NT2/D1 (cell line): ENCODE results near the gene CAD.

Experiments used
- DNase-seq: peaks from one replicate; pipeline ENCODE4 v3.0.0-alpha.2; 2011; ENCODE audit warnings: low read depth, low spot score
- H3K27me3 ChIP-seq: 2 replicates; pipeline ENCODE4 v1.6.0; 2011; ENCODE audit warnings: mild to moderate bottlenecking; ENCODE audit not compliant: insufficient read length, insufficient read depth
- H3K36me3 ChIP-seq: 2 replicates; pipeline ENCODE4 v1.6.1; 2011; ENCODE audit warnings: mild to moderate bottlenecking, low read length, mixed read lengths; ENCODE audit not compliant: insufficient read depth, insufficient read length
- H3K4me1 ChIP-seq: 2 replicates; pipeline ENCODE4 v1.5.1; 2011; ENCODE audit not compliant: insufficient read depth, insufficient read length
- H3K4me3 ChIP-seq: 2 replicates; pipeline ENCODE4 v1.5.1; 2011; ENCODE audit warnings: low read depth; ENCODE audit not compliant: insufficient read length
- H3K9ac ChIP-seq: 2 replicates; pipeline ENCODE4 v1.6.0; 2011; ENCODE audit warnings: low read depth; ENCODE audit not compliant: insufficient read length
- H3K9me3 ChIP-seq: 2 replicates; pipeline ENCODE4 v1.5.1; 2011; ENCODE audit warnings: mild to moderate bottlenecking, low read length; ENCODE audit not compliant: insufficient read depth
- SUZ12 ChIP-seq: IDR thresholded peaks from 2 replicates; pipeline ENCODE4 v1.6.1; 2011; ENCODE audit not compliant: insufficient read length, insufficient read depth; ENCODE audit errors: extremely low read depth
- YY1 ChIP-seq: IDR thresholded peaks from 2 replicates; pipeline ENCODE4 v1.6.1; 2011; ENCODE audit not compliant: insufficient read length, insufficient read depth
- ZNF274 ChIP-seq: IDR thresholded peaks from 2 replicates; pipeline ENCODE4 v1.6.1; 2011; ENCODE audit warnings: mild to moderate bottlenecking, low read depth, low read length

Gene CAD

GRCh38 chr2:27218614-27219013, 1.4 kb downstream of the CAD start:
- H3K4me1 ChIP-seq, result no peaks in the 10 kb centered on the region
- H3K4me3 ChIP-seq, result peak overlapping the region; percentile 82
- H3K9me3 ChIP-seq, result no peaks in the 10 kb centered on the region
- TF ChIP-seq SUZ12 (no peak), YY1 (no peak), ZNF274 (no peak)
- no peaks in the 10 kb centered on the region for H3K27me3 ChIP-seq
- H3K9ac ChIP-seq, result peak overlapping the region; percentile 97
- DNase-seq, result no peak
- H3K36me3 ChIP-seq, result peaks cover 82% of the 10 kb centered on the region

- no peaks in the 10 kb centered on the region for H3K9me3 ChIP-seq
- H3K4me1 ChIP-seq, result no peaks in the 10 kb centered on the region
- no peak overlapping the region for H3K4me3 ChIP-seq
- no peak for DNase-seq
- H3K9ac ChIP-seq, result no peak overlapping the region
- H3K27me3 ChIP-seq, result no peaks in the 10 kb centered on the region
- TF ChIP-seq ZNF274, result no peak
- no peak for TF ChIP-seq YY1
- TF ChIP-seq SUZ12, result no peak
- peaks cover 82% of the 10 kb centered on the region for H3K36me3 ChIP-seq
Observed at GRCh38 chr2:27219091-27219490, 1.9 kb downstream of the CAD start.

- Histone ChIP-seq H3K36me3 (peaks cover 90% of the 10 kb centered on the region), H3K9me3 (no peaks in the 10 kb centered on the region), H3K4me1 (no peaks in the 10 kb centered on the region), H3K9ac (no peak overlapping the region), H3K4me3 (no peak overlapping the region), H3K27me3 (no peaks in the 10 kb centered on the region)
- TF ChIP-seq ZNF274, result no peak
- no peak for TF ChIP-seq YY1
- TF ChIP-seq SUZ12, result no peak
- DNase-seq, result no peak
Observed at GRCh38 chr2:27220091-27220490, 2.9 kb downstream of the CAD start.

- no peak for DNase-seq
- Histone ChIP-seq H3K9ac (no peak overlapping the region), H3K4me3 (no peak overlapping the region), H3K4me1 (no peaks in the 10 kb centered on the region), H3K36me3 (peaks cover 89% of the 10 kb centered on the region), H3K9me3 (no peaks in the 10 kb centered on the region), H3K27me3 (no peaks in the 10 kb centered on the region)
- TF ChIP-seq ZNF274, result no peak
- TF ChIP-seq SUZ12, result no peak
- no peak for TF ChIP-seq YY1
Observed at GRCh38 chr2:27221166-27221565, 4.0 kb downstream of the CAD start.

GRCh38 chr2:27222407-27222806, 5.2 kb downstream of the CAD start:
- H3K9me3 ChIP-seq, result no peaks in the 10 kb centered on the region
- DNase-seq, result no peak
- TF ChIP-seq YY1, result no peak
- no peak for TF ChIP-seq ZNF274
- TF ChIP-seq SUZ12, result no peak
- H3K27me3 ChIP-seq, result no peaks in the 10 kb centered on the region
- H3K36me3 ChIP-seq, result peaks cover 93% of the 10 kb centered on the region
- H3K4me3 ChIP-seq, result no peak overlapping the region
- no peak overlapping the region for H3K9ac ChIP-seq
- no peaks in the 10 kb centered on the region for H3K4me1 ChIP-seq

- Histone ChIP-seq H3K27me3 (no peaks in the 10 kb centered on the region), H3K4me3 (no peak overlapping the region), H3K9ac (no peak overlapping the region), H3K36me3 (peaks cover 93% of the 10 kb centered on the region), H3K4me1 (no peaks in the 10 kb centered on the region), H3K9me3 (no peaks in the 10 kb centered on the region)
- no peak for DNase-seq
- TF ChIP-seq SUZ12, result no peak
- TF ChIP-seq YY1, result no peak
- no peak for TF ChIP-seq ZNF274
Observed at GRCh38 chr2:27223416-27223815, 6.2 kb downstream of the CAD start.

- Histone ChIP-seq H3K9ac (no peak overlapping the region), H3K9me3 (no peaks in the 10 kb centered on the region)
- no peak for DNase-seq
Observed at GRCh38 chr2:27225526-27225925, 8.4 kb downstream of the CAD start.

More at GRCh38 chr2:27225526-27225925, 8.4 kb downstream of the CAD start:
- no peak overlapping the region for H3K4me3 ChIP-seq
- H3K36me3 ChIP-seq, result peaks cover 86% of the 10 kb centered on the region
- H3K27me3 ChIP-seq, result no peaks in the 10 kb centered on the region
- no peak for TF ChIP-seq ZNF274
- TF ChIP-seq YY1, result no peak
- TF ChIP-seq SUZ12, result no peak
- no peaks in the 10 kb centered on the region for H3K4me1 ChIP-seq
